Measurements from ENCODE around the gene ARPC1A. TPM values are rescaled to one million over a fixed set of nuclear protein-coding genes. Genes with fewer than 3 reads are reported as not detected.

The ARPC1A gene
- total and polyA plus RNA-seq, 2 donors from 2014 or later = 117 to 119 TPM

DNA sequence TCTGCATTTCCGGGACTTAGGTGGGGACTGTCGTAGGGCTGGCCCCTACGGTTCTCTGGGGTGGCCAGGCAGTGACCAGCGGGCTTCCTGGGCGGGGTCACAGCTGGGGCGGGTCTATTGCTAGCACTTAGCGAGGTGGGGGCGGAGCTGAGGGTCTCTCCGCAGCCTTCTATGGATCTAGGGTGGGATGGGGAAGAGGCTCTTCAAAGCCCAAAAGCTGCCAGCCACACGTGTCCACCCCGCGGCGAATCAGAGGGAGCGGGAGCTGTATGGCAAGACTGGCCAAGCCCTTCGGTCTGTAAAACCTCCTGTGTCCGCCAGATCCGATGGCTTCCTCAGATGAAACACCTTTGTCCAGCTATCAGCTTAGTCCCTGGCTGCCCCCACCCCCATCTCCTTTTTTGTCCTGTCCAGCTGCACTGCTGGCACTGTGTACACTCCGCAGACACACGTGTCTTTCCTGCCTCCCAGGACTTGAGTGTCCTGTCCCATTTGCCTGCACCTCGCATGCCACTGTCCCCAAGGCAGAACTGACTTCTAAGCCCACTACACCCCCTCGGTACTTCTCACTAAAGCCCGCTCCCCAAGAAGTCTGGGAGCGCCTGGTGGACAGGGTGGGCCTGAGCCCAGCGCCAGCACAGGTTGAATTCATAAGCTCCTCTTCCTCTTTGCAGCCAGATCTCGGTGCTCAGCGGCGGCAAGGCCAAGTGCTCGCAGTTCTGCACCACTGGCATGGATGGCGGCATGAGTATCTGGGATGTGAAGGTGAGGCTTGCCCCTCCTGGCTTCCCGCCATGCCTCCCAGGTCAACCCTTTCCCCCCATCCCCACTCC is 67.9 kb downstream of the ARPC1A start:
- peaks cover 0 to 18% (median 9%) of the 10 kb centered on the region in 3 donors for H3K36me3 ChIP-seq (ENCODE audit: control insufficient read depth in 2 of 3, insufficient read depth in 3 of 3, low read length in 3 of 3)
- peak overlapping the region in 1 of 2 donors; percentile 67 for H3K27ac ChIP-seq (ENCODE audit: low read depth in 2 of 2, low read length in 2 of 2)
- no peaks in the 10 kb centered on the region for H3K27me3 ChIP-seq (ENCODE audit: control insufficient read depth, insufficient read depth, low read length)
- no peaks in the 10 kb centered on the region for H3K9me3 ChIP-seq (ENCODE audit: control insufficient read depth in 2 of 3, insufficient read depth in 1 of 3, low read length in 3 of 3)
- H3K4me3 ChIP-seq (ENCODE audit: low read length in 3 of 3) = peak overlapping the region; percentile 73 to 87 (median 75)
- H3K9ac ChIP-seq (ENCODE audit: low read length in 3 of 3) = peak overlapping the region in 2 of 3 donors; percentile 67 to 71
- peaks cover 0 to 6% (median 0%) of the 10 kb centered on the region in 3 donors for H3K4me1 ChIP-seq (ENCODE audit: control insufficient read depth in 2 of 3, insufficient read depth in 2 of 3, low read depth in 1 of 3, low read length in 3 of 3)
- intact Hi-C loops (cut with DNase I) = no loop called here
- DNase-seq = peak; percentile 78 to 90 (median 85)
- no peak for FAIRE-seq
- TF ChIP-seq CTCF (IDR thresholded peaks at IDR 0.05; ENCODE audit: borderline replicate concordance, extremely low read depth, insufficient read depth) = no peak

DNA sequence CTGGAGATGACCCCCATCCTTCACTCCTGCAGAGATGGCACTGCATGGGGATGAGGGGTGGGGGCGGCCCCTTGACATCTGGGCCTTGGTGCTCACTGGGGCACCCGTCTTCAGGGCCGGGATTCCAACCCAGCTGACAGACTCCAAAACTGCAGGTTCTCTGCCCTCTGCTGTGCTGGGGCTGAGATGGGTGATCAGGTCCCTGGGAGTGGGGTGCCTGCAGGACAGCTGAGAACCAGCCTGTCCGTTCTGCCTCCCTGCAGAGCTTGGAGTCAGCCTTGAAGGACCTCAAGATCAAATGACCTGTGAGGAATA is 68.4 kb downstream of the ARPC1A start:
- Histone ChIP-seq H3K9me3 (ENCODE audit: control insufficient read depth in 2 of 3, insufficient read depth in 1 of 3, low read length in 3 of 3) (no peaks in the 10 kb centered on the region), H3K4me3 (ENCODE audit: low read length in 3 of 3) (no peak overlapping the region), H3K27ac (ENCODE audit: low read depth in 2 of 2, low read length in 2 of 2) (no peak overlapping the region), H3K9ac (ENCODE audit: low read length in 3 of 3) (no peak overlapping the region), H3K27me3 (ENCODE audit: control insufficient read depth, insufficient read depth, low read length) (no peaks in the 10 kb centered on the region), H3K36me3 (ENCODE audit: control insufficient read depth in 2 of 3, insufficient read depth in 3 of 3, low read length in 3 of 3) (peaks cover 0 to 18% (median 14%) of the 10 kb centered on the region in 3 donors), H3K4me1 (ENCODE audit: control insufficient read depth in 2 of 3, insufficient read depth in 2 of 3, low read depth in 1 of 3, low read length in 3 of 3) (peaks cover 0 to 6% (median 0%) of the 10 kb centered on the region in 3 donors)
- intact Hi-C loops (cut with DNase I) = no loop called here
- DNase-seq = no peak
- TF ChIP-seq CTCF (IDR thresholded peaks at IDR 0.05; ENCODE audit: borderline replicate concordance, extremely low read depth, insufficient read depth) = no peak
- FAIRE-seq = no peak

- DNase-seq (no peak), FAIRE-seq (no peak)
- TF ChIP-seq CTCF (IDR thresholded peaks at IDR 0.05; ENCODE audit: borderline replicate concordance, extremely low read depth, insufficient read depth) = no peak
- intact Hi-C loops (cut with DNase I) = no loop called here
- Histone ChIP-seq H3K27ac (ENCODE audit: low read depth in 2 of 2, low read length in 2 of 2) (no peak overlapping the region), H3K9me3 (ENCODE audit: control insufficient read depth in 2 of 3, insufficient read depth in 1 of 3, low read length in 3 of 3) (no peaks in the 10 kb centered on the region), H3K4me3 (ENCODE audit: low read length in 3 of 3) (no peak overlapping the region), H3K27me3 (ENCODE audit: control insufficient read depth, insufficient read depth, low read length) (no peaks in the 10 kb centered on the region), H3K36me3 (ENCODE audit: control insufficient read depth in 2 of 3, insufficient read depth in 3 of 3, low read length in 3 of 3) (peaks cover 2 to 30% (median 28%) of the 10 kb centered on the region in 3 donors), H3K9ac (ENCODE audit: low read length in 3 of 3) (no peak overlapping the region), H3K4me1 (ENCODE audit: control insufficient read depth in 2 of 3, insufficient read depth in 2 of 3, low read depth in 1 of 3, low read length in 3 of 3) (peaks cover 0 to 6% (median 0%) of the 10 kb centered on the region in 3 donors)
Measured at GRCh38 chr7:99395616-99396327, 70.1 kb downstream of the ARPC1A start.

Data from kidney (tissue), 14 donors.